Measurements from ENCODE around the gene KANK2.
A peak's percentile ranks its signal among the peaks of the same experiment; 100 is the strongest.
"Not testable (repeated sequence)": the region's sequence is repeated elsewhere in the genome, so short reads cannot be mapped to it uniquely, and the experiment has no call there.

Gene KANK2

DNA sequence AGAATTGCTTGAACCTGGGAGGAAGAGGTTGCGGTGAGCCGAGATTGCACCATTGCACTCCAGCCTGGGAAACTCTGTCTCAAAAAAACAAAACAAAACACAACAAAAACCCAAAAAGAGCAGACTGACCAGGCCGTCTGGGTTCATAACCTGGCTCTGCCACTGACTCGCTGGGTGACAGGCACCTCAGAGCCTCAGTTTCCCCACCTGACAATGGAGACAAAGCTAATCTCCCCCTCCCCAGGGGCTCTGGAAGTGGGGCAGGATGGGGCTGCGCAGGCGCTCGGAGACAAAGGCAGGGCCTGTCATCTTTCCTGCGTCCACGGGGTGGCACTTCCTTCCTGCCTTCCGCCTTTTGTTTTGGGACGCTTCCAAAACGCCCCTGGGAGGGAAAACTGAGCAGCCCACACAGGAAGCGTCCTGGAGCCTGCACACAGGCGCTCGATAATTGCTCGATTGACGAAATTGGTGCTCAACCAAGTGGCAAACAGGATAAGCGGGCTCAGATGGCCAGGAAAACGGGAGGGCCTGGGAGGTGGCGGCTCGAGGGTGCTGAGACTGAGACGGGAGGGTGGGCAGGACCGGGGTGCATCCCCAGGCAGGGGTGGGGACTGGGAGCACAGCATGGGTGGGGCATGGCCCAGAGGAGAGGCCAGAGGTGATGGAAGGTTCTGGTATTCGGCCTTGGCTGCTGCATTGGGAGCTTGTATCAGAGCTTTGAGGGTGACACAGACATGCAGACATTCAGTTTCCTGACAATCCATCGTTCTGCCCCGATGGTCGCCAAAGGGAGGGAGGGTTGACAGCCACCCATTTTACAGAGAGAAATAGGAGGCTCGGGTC is 59.6 kb downstream of the KANK2 start:
- peak; percentile 52 for DNase-seq

DNA sequence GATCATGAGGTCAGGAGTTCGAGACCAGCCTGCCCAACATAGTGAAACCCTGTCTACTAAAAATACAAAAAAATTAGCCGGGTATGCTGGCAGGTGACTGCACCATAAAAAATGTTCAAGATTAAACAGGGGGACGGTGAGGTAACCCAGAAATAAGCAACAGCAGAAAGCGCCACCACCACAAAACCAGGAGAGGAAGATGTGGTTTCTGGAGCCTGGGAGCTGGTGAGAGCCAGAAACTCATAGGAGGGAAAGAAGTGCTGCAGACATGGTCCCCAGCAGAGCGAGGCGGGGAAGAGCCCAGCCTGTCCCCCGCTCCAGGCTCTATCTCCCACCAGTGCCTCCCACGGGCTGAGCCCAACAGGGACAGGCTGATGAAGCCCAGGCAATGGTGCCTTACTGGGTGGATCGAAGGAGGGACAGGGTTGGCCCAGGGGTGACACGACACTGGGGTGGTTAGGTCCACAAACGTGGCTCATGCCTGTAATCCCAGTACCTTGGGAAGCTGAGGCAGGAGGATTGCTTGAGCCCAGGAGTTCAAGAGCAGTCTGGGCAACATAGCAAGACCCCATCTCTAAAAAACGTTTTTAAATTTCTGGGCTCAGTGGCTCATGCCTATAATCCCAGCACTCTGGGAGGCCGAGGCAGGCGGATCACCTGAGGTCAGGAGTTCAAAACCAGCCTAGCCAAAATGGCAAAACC is 60.8 kb downstream of the KANK2 start:
- no peak for DNase-seq

DNA sequence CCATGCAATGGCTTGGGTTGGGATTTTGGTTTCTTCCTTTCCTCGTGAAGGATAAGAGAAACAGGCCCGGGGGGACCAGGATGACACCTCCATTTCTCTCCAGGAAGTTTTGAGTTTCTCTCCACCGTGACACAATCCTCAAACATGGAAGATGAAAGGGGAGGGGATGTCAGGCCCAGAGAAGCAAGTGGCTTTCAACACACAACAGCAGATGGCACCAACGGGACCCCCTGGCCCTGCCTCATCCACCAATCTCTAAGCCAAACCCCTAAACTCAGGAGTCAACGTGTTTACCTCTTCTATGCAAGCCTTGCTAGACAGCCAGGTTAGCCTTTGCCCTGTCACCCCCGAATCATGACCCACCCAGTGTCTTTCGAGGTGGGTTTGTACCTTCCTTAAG is 65.9 kb downstream of the KANK2 start:
- no peak for DNase-seq

DNA sequence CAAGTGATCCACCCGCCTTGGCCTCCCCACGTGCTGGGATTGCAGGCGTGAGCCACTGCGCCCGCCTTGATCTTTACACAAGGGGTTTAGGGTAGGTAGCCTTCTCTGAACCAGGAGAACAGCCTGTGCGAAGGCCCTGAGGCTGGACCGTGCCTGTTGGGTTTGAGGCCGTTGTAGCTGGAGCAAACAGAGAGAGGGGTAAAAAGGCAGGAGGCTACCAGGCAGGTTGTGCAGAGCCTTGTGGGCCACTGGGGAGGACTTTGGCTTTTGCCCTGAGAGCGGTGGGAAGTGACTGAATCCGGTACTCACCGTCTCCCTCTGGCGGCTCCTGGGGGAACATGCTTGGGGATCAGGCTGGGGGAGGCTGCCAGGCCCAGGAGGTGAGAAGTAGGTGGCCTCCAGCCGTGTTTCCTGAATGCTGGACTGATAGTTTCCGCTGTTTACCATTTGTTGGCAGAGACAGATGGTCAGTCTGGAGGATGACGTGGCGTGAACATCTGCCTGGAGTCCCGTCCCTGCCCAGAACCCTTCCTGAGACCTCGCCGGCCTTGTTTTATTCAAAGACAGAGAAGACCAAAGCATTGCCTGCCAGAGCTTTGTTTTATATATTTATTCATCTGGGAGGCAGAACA is 66.4 kb downstream of the KANK2 start:
- DNase-seq: peak; percentile 70

DNA sequence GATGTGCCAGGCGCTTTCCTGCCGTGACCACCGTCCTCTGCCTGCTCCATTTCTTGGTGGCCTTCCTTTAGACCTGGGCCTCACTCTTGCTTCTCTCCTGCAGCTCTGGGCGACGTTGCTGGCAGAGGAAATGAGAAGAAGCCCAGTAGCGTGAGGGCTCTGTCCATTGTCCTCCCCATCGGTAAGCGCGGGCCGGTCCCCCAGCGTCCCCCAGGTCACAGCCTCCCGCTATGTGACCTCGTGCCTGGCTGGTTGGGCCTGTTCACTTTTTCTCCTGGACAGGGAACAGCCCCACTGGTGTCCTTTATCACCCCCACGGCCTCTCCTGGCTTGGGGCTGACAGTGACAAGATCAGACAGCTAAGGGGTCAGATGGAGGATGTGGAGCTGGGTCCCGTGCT is 69.4 kb downstream of the KANK2 start:
- no peak for DNase-seq

DNA sequence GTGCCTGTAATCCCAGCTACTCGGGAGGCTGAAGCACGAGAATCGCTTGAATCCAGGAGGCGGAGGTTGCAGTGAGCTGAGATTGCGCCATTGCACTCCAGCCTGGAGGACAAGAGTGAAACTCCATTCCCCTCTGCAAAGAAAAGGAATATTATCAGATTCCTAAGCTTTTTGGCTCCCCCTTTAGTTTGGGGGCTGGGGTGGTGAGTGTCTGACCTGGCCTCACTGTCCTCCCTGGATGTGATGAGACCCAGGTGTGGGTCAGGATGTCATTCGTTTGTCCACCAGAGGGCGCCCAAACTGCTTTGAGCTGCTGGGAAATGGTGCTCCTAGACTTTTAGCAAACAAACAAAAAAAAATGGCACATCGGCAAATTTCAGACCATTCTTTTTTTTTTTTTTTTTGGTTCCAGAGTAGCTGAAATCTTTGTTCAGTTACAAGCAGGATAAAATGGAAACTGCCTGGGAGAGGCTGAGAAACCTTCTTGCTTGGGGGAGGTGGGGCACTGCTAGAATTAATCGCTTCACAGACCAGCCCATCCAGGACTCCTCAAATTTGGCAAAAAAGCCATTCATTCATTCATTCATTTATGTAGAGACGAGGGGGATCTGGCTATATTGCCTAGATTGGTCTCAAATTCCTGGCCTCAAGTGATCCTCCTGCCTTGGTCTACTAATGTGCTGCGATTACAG is 71.2 kb downstream of the KANK2 start:
- peak; percentile 32 for DNase-seq

DNA sequence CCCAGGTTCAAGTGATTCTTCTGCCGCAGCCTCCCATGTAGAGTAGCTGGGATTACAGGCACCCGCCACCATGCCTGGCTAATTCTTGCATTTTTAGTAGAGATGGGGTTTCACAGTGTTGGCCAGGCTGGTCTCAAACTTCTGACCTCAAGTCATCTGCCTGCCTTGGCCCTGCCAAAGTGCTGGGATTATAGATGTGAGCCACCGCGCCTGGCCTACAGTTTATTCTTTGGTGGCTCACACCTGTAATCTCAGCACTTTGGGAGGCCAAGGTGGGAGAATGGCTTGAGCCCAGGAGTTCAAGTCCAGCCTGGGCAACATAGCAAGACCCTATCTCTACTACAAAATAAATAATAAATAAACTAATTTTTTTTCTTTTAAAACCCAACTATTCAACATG is 73.2 kb downstream of the KANK2 start:
- not testable (repeated sequence) for DNase-seq

DNA sequence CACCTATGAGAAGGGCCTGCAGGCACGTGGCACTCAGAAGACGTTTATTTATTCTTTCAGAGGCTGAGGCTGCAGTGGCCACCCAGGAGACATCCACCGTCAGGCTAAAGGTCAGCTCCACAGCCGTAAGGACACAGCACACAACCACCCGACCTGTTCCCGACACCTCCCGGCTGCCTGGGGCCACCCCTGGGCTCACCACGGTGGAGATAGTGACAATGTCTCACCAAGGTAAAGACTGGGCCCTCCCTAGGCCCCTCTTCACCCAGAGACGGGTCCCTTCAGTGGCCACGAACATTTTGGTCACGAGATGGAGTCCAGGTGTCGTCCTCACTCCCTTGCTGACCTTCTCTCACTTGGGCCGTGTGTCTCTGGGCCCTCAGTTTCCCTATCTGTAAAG is 74.2 kb downstream of the KANK2 start:
- DNase-seq: no peak

DNA sequence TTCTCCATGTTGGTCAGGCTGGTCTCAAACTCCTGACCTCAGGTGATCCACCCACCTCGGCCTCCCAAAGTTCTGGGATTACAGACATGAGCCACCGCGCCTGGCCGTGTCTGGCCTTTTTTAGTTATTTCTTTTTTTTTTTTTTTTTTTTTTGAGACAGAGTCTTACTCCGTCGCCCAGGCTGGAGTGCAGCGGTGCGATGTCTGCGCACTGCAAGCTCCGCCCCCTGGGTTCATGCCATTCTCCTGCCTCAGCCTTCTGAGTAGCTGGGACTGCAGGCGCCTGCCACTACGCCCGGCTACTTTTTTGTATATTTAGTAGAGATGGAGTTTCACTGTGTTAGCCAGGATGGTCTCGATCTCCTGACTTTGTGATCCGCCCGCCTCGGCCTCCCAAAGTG is 75.4 kb downstream of the KANK2 start:
- not testable (repeated sequence) for DNase-seq

DNA sequence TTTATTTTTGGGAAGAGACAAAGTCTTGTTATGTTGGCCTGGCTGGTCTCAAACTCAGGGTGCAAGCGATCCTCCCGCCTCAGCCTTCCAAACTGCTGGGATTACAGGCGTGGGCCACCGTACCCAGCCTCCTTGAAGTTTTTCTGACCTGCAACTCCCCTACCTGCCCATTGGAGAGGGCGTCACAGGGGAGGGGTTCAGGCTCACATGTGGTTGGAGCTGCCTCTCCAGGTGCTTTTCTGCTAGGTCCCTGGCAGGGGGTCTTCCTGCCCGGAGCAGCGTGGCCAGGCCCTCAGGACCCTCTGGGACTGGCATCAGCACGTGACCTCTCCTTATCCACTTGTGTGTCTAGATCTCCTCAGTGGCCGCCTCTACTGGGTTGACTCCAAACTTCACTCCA is 80.8 kb downstream of the KANK2 start:
- no peak for DNase-seq

DNA sequence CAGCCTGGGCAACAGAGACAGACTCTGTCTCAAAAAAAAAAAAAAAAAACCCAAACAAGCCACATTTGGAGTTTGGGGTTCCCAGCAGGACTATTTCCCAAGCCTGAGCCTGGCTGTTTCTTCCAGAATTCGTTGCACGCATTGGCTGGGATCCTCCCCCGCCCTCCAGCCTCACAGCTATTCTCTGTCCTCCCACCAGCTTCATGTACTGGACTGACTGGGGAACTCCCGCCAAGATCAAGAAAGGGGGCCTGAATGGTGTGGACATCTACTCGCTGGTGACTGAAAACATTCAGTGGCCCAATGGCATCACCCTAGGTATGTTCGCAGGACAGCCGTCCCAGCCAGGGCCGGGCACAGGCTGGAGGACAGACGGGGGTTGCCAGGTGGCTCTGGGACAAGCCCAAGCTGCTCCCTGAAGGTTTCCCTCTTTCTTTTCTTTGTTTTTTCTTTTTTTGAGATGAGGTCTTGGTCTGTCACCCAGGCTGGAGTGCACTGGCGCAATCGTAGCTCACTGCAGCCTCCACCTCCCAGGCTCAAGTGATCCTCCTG is 81.4 kb downstream of the KANK2 start:
- no peak for DNase-seq

DNA sequence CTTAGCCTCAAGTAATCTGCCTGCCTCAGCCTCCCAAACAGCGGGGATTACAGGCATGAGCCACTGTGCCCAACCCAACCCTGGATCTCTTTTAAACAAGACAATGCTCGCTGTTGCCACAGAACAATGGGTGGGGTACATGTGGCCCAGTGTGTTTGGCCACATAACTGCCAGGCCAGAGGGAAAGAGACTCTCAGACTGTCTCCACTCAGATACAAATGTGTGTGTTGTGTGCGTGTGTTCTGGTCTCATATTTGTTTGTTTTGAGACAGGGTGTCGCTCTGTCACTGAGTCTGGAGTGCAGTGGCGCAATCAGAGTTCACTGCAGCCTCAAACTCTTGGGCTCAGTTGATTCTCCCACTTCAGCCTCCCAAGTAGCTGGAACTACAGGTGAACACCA is 82.3 kb downstream of the KANK2 start:
- no peak for DNase-seq

Data from kidney glomerular epithelial cell (primary cell).